Measurements from ENCODE around the gene ANOS1.

The ANOS1 gene

GRCh38 chrX:8484360-8484949 lies 247.5 kb downstream of the ANOS1 start:
- no peak overlapping the region for H3K27ac ChIP-seq (replicated peaks)
- H3K4me3 ChIP-seq (replicated peaks; ENCODE audit: insufficient read depth, low read length), result no peak overlapping the region
- DNase-seq (ENCODE audit: low read depth in 1 of 2, low spot score in 1 of 2), result no peak
- no peak for TF ChIP-seq GABPA (IDR thresholded peaks at IDR 0.05; ENCODE audit: low read depth)
- TF ChIP-seq CTCF (IDR thresholded peaks at IDR 0.05; ENCODE audit: insufficient read depth, low read length), result no peak
- no peak for TF ChIP-seq POLR2AphosphoS5 (IDR thresholded peaks at IDR 0.05; ENCODE audit: low read depth)
- no peak for TF ChIP-seq SPI1 (IDR thresholded peaks at IDR 0.05; ENCODE audit: borderline replicate concordance, low read depth)
- H3K27me3 ChIP-seq (ENCODE audit: insufficient read depth, poor library complexity, severe bottlenecking), result no peaks in the 10 kb centered on the region
